HG03442 (cell line): Measurements from ENCODE around the gene NOLC1.

Experiments used
- ATAC-seq: cut with Tn5 transposase; IDR thresholded peaks from one replicate; pipeline ENCODE4 v1.9.1; 2021; ENCODE audit warnings: mild to moderate bottlenecking, moderate library complexity; ENCODE audit not compliant: unreplicated experiment

The NOLC1 gene

GRCh38 chr10:102200751-102201640 lies 48.8 kb downstream of the NOLC1 start:
- ATAC-seq: no peak

- ATAC-seq: no peak
Measured at GRCh38 chr10:102202386-102202785, 50.2 kb downstream of the NOLC1 start.

GRCh38 chr10:102208311-102209035 lies 56.3 kb downstream of the NOLC1 start:
- no peak for ATAC-seq

- ATAC-seq: no peak
Measured at GRCh38 chr10:102211615-102212299, 59.6 kb downstream of the NOLC1 start.
